Measurements from ENCODE around the gene SFXN3.

The SFXN3 gene

DNA sequence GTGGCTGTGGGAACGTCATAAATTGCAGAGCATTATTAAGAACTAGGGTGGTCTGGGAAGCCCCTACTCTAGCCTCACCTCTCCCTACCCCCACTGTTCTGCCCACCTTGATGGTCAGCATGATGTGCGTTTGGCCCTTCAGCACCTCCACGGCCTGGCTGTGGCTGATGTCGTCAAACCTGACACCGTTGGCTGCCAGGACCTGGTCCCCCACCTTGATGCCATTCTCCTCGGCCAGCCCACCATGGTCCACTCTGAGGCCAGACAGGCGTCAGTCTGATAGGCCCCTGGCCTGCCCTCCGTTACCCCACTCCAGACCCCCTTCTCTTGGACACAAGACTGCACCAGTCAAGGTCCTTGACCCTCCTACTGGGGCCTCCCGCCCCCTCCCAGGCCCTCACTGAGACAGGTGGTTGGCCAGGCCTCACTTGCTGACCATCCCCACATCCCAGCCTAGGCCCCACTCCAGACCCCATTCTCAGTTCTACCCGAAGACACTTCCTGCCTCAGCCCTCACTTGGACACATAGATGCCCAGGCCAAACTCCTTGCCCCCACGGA lies 9.3 kb upstream of the SFXN3 start:
- no peak for DNase-seq (ENCODE audit: low read depth)
- TF ChIP-seq, protein P1, sequence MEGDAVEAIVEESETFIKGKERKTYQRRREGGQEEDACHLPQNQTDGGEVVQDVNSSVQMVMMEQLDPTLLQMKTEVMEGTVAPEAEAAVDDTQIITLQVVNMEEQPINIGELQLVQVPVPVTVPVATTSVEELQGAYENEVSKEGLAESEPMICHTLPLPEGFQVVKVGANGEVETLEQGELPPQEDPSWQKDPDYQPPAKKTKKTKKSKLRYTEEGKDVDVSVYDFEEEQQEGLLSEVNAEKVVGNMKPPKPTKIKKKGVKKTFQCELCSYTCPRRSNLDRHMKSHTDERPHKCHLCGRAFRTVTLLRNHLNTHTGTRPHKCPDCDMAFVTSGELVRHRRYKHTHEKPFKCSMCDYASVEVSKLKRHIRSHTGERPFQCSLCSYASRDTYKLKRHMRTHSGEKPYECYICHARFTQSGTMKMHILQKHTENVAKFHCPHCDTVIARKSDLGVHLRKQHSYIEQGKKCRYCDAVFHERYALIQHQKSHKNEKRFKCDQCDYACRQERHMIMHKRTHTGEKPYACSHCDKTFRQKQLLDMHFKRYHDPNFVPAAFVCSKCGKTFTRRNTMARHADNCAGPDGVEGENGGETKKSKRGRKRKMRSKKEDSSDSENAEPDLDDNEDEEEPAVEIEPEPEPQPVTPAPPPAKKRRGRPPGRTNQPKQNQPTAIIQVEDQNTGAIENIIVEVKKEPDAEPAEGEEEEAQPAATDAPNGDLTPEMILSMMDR (conservative IDR thresholded peaks at IDR 0.05; ENCODE audit: low read depth, low read length): no peak
- no peak overlapping the region for H3K4me3 ChIP-seq (ENCODE audit: low read depth, low read length)

- no peak for DNase-seq (ENCODE audit: low read depth)
Measured at GRCh38 chr10:101022967-101023705, 7.9 kb upstream of the SFXN3 start.

GRCh38 chr10:101027106-101027720 lies 3.8 kb upstream of the SFXN3 start:
- TF ChIP-seq, protein P1 (conservative IDR thresholded peaks at IDR 0.05; ENCODE audit: low read depth, low read length): no peak
- DNase-seq (ENCODE audit: low read depth): no peak
- no peak overlapping the region for H3K4me3 ChIP-seq (ENCODE audit: low read depth, low read length)

More at GRCh38 chr10:101022967-101023705, 7.9 kb upstream of the SFXN3 start:
- TF ChIP-seq, protein P1 (conservative IDR thresholded peaks at IDR 0.05; ENCODE audit: low read depth, low read length): no peak
- H3K4me3 ChIP-seq (ENCODE audit: low read depth, low read length): no peak overlapping the region

DNA sequence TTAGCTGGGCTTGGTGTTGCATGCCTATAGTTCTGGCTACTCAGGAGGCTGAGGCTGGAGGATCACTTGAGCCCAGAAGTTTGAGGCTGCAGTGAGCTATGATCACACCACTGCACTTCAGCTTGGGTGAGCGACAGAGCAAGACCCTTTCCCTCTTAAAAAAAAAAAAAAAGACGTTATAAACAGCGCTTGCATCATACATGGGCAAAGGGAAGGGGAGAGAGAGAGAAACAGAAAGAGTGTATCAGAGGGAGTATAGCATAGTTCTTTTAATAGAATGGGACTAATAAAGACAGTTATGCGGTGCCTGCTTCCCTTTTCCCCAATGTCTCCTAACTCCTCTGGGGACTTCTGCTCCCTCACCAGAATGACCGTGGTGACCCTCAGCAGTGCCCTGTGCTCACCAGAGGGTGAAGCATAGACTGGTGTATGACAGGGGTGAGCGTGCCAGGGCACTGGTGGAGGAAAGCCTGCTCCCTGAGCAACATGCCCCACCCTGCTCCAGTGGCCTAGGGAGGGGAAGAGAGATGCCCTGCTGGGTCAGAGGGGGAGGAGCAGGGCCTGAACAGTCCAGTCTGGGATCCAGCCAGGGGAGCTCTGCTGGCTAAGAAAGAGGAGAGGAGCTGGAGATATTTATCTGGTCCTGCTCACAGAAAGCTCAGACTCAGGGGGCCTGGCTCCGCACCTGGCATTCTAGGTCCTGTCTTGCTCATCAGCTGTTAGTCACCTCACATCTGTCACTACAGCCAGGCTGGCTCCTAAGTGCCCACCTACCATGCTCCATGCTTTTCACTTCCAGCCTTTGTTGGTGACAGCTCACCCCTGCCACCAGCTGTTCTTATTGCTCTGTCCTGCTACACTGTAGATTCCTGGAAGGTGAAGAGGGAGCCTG lies 2.3 kb upstream of the SFXN3 start:
- DNase-seq (ENCODE audit: low read depth): no peak
- TF ChIP-seq, protein P1 (conservative IDR thresholded peaks at IDR 0.05; ENCODE audit: low read depth, low read length): no peak
- no peak overlapping the region for H3K4me3 ChIP-seq (ENCODE audit: low read depth, low read length)

GRCh38 chr10:101029520-101030295 lies 1.3 kb upstream of the SFXN3 start:
- TF ChIP-seq, protein P1 (conservative IDR thresholded peaks at IDR 0.05; ENCODE audit: low read depth, low read length): peak; percentile 31
- DNase-seq (ENCODE audit: low read depth): no peak
- H3K4me3 ChIP-seq (ENCODE audit: low read depth, low read length): no peak overlapping the region

- TF ChIP-seq, protein P1 (conservative IDR thresholded peaks at IDR 0.05; ENCODE audit: low read depth, low read length): no peak
- peak overlapping the region; percentile 80 for H3K4me3 ChIP-seq (ENCODE audit: low read depth, low read length)
- DNase-seq (ENCODE audit: low read depth): no peak
Measured at GRCh38 chr10:101030496-101031127, 422 bp upstream of the SFXN3 start.

All from choroid plexus epithelial cell (primary cell).